ENCODE data around the gene TAOK2. TPM values are rescaled to one million over a fixed set of nuclear protein-coding genes. Genes with fewer than 3 reads are reported as not detected.

The TAOK2 gene
- total RNA-seq, 1 experiment from 2014 or later = 56.7 TPM

- BruUV-seq (replicated peaks) = no TSS peak
- POLR2A ChIA-PET = no interaction called here
- RAD21 ChIA-PET (ENCODE audit: low non-redundant PET in 1 of 2, low total read pairs in 2 of 2, uncharacterized antibody in 2 of 2, unreplicated experiment in 2 of 2) = no interaction called here
These were observed 33.1 kb downstream of the TAOK2 start for GRCh38 chr16:30006659-30007377.

GRCh38 chr16:30007378-30007895 lies 33.8 kb downstream of the TAOK2 start:
- no peak for DNase-seq (ENCODE audit: low read depth, low spot score)
- peaks cover 0 to 4% of the 10 kb centered on the region in 2 experiments; a peak in 2 of 4 replicates for H3K36me3 ChIP-seq (ENCODE audit: control insufficient read depth in 1 of 2, insufficient read depth in 2 of 2, low read length in 2 of 2)
- H3K9ac ChIP-seq (ENCODE audit: low read length) = no peak overlapping the region
- no peak overlapping the region for H2AFZ ChIP-seq (ENCODE audit: low read depth, low read length, poor library complexity, severe bottlenecking)
- no peak for ATAC-seq
- H4K20me1 ChIP-seq (ENCODE audit: insufficient read depth) = no peaks in the 10 kb centered on the region
- ChIA-PET RAD21 (ENCODE audit: low non-redundant PET in 1 of 2, low total read pairs in 2 of 2, uncharacterized antibody in 2 of 2, unreplicated experiment in 2 of 2) (no interaction called here), CTCF (no interaction called here), POLR2A (no interaction called here)
- no peaks in the 10 kb centered on the region for H3K9me2 ChIP-seq (ENCODE audit: insufficient read depth)
- H3K4me2 ChIP-seq (ENCODE audit: low read length) = no peak overlapping the region
- BruUV-seq (replicated peaks) = no TSS peak
- no peak overlapping the region for H3K4me3 ChIP-seq (replicated peaks in 1 of 2; ENCODE audit: low read depth in 1 of 2, low read length in 2 of 2)
- H3K4me1 ChIP-seq (ENCODE audit: control insufficient read depth in 1 of 2, insufficient read depth in 2 of 2, low read length in 2 of 2) = no peaks in the 10 kb centered on the region
- H3K79me2 ChIP-seq (ENCODE audit: insufficient read depth, low read length) = no peaks in the 10 kb centered on the region
- TF ChIP-seq ATF3 (IDR thresholded peaks at IDR 0.05) (no peak), EZH2phosphoT487 (IDR thresholded peaks at IDR 0.05; ENCODE audit: borderline replicate concordance) (no peak), RAD21 (IDR thresholded peaks at IDR 0.05; ENCODE audit: low read depth) (no peak), ZBTB33 (IDR thresholded peaks at IDR 0.05; ENCODE audit: extremely low read depth, insufficient replicate concordance, low read length) (no peak), CBX3 (IDR thresholded peaks at IDR 0.05; ENCODE audit: low read depth) (no peak), POLR2A (IDR thresholded peaks at IDR 0.05; ENCODE audit: borderline replicate concordance, extremely low read depth, insufficient read depth, insufficient read length) (no peak), CEBPB (IDR thresholded peaks at IDR 0.05; ENCODE audit: low read depth) (no peak), MAX (IDR thresholded peaks at IDR 0.05) (no peak)
- H3K27ac ChIP-seq (ENCODE audit: low read depth, low read length) = no peak overlapping the region
- no peaks in the 10 kb centered on the region for H3K9me3 ChIP-seq (ENCODE audit: control insufficient read depth in 1 of 2, insufficient read depth in 1 of 2, low read depth in 1 of 2, low read length in 2 of 2)
- intact Hi-C loops (cut with micrococcal nuclease) = no loop called here
- H3K27me3 ChIP-seq (ENCODE audit: insufficient read depth, low read length) = no peaks in the 10 kb centered on the region

More at GRCh38 chr16:30006659-30007377, 33.1 kb downstream of the TAOK2 start:
- DNase-seq (ENCODE audit: low read depth, low spot score) (no peak), ATAC-seq (no peak)
- Histone ChIP-seq H3K79me2 (ENCODE audit: insufficient read depth, low read length) (no peaks in the 10 kb centered on the region), H3K9ac (ENCODE audit: low read length) (no peak overlapping the region), H3K36me3 (ENCODE audit: control insufficient read depth in 1 of 2, insufficient read depth in 2 of 2, low read length in 2 of 2) (peaks cover 0 to 4% of the 10 kb centered on the region in 2 experiments; a peak in 2 of 4 replicates), H2AFZ (ENCODE audit: low read depth, low read length, poor library complexity, severe bottlenecking) (no peak overlapping the region), H3K9me2 (ENCODE audit: insufficient read depth) (no peaks in the 10 kb centered on the region), H3K4me2 (ENCODE audit: low read length) (no peak overlapping the region), H3K27ac (ENCODE audit: low read depth, low read length) (no peak overlapping the region), H3K27me3 (ENCODE audit: insufficient read depth, low read length) (no peaks in the 10 kb centered on the region), H3K4me1 (ENCODE audit: control insufficient read depth in 1 of 2, insufficient read depth in 2 of 2, low read length in 2 of 2) (no peaks in the 10 kb centered on the region), H3K4me3 (replicated peaks in 1 of 2; ENCODE audit: low read depth in 1 of 2, low read length in 2 of 2) (no peak overlapping the region), H3K9me3 (ENCODE audit: control insufficient read depth in 1 of 2, insufficient read depth in 1 of 2, low read depth in 1 of 2, low read length in 2 of 2) (no peaks in the 10 kb centered on the region), H4K20me1 (ENCODE audit: insufficient read depth) (no peaks in the 10 kb centered on the region)
- TF ChIP-seq EZH2 (IDR thresholded peaks at IDR 0.05) = no peak
- intact Hi-C loops (cut with micrococcal nuclease) = no loop called here
- CTCF ChIA-PET = interaction anchor here (1.8 kb wide), 1 partner anchor 159 kb away, joined by 4 read pairs; no protein-coding TSS in a partner anchor
